Renal cortical epithelial cell (primary cell): ENCODE data around the gene TPSD1. TPM values are rescaled to one million over a fixed set of nuclear protein-coding genes. Genes with fewer than 3 reads are reported as not detected.
"Not testable (repeated sequence)": the region's sequence is repeated elsewhere in the genome, so short reads cannot be mapped to it uniquely, and the experiment has no call there.

Experiments
- DNase-seq: peaks from one replicate; pipeline ENCODE4 v3.0.0-alpha.2; 2011; ENCODE audit warnings: low read depth
- total RNA-seq: library from RNA; depleted of rRNA; stranded (reverse); fragments of >200 nt; gene quantifications from 2 replicates; pipeline ENCODE4 v1.2.3, GENCODE V29; 2014

The TPSD1 gene
- total RNA-seq, 1 donor from 2014 or later: not detected

DNA sequence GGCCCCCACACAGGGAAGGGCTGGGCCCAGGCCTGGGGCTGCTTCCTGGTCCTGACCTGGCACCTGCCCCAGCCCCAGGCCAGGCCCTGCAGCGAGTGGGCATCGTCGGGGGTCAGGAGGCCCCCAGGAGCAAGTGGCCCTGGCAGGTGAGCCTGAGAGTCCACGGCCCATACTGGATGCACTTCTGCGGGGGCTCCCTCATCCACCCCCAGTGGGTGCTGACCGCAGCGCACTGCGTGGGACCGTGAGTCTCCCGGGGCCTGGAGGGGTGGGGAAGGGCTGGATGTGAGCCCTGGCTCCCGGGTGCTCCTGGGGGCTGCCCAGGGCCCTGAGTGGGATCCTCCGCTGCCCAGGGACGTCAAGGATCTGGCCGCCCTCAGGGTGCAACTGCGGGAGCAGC lies 14.8 kb upstream of the TPSD1 start:
- DNase-seq: not testable (repeated sequence)

DNA sequence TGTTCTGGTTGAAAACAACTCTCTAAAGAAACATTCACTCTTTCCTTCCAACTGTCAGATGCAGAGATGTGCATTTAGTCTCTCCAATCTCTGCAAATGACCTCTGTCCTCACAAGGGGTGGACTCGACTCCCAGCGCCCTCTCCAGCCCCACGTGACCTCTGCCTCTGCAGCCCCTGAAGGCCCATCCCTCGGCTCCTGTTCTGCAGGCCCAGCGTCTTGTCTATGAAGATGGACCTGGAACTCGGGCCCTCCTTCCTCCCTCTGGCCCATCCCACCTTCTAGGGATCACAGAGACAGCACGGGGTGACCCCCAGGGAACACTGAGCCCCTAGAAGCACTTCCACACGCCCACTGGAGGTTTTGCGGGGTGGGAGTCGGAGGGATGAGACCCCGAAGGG lies 12.5 kb upstream of the TPSD1 start:
- not testable (repeated sequence) for DNase-seq

- not testable (repeated sequence) for DNase-seq
These were observed 11.7 kb upstream of the TPSD1 start for GRCh38 chr16:1243907-1244850.

DNA sequence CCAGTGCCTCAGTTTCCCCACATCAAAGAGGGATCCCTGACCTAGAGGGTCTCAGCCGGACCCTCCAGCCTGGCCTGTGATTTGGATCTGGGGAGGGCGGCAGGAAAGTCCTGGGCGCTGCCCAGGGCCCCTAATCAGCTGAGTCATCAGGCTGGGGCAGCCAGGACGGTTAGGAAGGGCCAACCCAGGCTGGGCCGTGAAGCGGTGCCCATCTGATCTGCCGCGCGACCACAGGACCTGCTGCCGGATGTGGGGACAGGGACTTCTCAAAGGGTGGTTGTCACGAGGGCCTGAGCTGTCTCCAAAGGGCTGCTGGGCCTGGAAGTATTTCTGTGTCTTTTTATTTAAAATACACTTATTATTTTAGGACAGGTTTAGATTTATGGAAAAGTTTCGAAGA lies 11.0 kb upstream of the TPSD1 start:
- no peak for DNase-seq

GRCh38 chr16:1245452-1246020 lies 10.3 kb upstream of the TPSD1 start:
- DNase-seq: no peak

DNA sequence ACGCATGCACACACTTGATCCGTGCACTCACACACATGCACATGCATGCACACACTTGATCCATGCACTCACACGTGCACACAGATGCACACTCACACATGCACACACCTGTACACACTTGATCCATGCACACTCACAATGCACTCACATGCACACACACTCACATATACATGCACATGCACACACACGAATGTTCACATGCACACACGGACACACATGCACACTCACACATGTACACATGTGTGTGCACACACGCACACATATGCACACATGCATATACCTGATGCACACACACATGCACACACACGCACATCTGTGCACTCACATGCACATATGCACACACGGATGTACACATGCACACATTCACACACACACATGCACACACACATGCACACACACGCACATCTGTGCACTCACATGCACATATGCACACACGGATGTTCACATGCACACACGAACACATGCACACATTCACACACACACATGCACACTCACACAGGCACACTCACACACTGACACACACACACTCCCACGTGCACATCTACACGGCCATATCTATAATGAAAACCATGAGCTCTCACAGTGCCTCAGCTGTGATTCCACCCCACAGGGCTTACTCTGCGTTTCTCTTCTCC lies 7.8 kb upstream of the TPSD1 start:
- DNase-seq: not testable (repeated sequence)

GRCh38 chr16:1249031-1249755 lies 6.7 kb upstream of the TPSD1 start:
- DNase-seq: not testable (repeated sequence)

DNA sequence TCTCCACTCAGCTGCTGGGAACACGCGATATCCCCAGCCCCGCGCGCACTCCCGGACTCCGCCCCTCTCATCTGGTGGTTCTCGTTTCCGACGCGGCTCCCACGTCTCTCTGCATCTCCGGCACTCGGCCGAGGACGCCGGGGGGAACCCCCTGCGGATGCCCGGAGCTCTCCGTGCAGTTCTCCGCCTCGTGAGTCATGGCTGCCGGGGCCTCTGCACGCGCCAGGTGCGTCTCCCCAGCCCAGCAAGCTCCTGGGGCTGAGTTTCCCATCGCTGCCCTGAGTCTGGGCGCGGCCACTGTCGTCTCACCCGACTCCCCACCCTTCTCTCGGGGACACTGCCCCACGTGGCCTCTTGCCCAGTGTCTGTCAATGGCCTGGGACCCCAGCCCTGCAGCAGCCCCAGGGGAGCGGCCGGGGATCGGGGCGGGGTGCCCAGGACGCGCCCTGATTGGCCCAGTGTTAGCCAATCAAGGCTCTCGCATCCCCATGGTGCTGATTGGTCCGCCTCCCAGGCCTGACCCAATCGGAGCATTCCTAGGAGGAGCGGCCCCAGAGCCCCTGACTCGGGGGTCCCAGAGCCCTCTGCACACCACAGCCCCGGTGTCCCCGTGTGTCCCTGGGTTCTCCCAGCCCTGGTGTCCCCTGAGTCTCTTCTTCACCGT lies 2.0 kb upstream of the TPSD1 start:
- not testable (repeated sequence) for DNase-seq

DNA sequence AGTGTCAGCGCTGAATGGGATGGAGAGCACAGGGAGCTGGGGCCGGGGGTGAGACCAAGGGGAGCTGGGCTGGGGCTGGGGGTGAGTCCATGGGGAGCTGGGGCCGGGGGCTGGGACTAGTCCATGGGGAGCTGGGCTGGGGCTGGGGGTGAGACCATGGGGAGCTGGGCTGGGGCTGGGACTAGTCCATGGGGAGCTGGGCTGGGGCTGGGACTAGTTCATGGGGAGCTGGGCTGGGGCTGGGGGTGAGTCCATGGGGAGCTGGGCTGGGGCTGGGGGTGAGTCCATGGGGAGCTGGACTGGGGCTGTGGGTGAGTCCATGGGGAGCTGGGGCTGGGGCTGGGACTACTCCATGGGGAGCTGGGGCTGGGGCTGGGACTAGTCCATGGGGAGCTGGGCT lies 1.0 kb upstream of the TPSD1 start:
- DNase-seq: not testable (repeated sequence)

GRCh38 chr16:1256296-1256873 lies 516 bp downstream of the TPSD1 start:
- DNase-seq: not testable (repeated sequence)

GRCh38 chr16:1256874-1257322 lies 1.0 kb downstream of the TPSD1 start:
- DNase-seq: no peak

DNA sequence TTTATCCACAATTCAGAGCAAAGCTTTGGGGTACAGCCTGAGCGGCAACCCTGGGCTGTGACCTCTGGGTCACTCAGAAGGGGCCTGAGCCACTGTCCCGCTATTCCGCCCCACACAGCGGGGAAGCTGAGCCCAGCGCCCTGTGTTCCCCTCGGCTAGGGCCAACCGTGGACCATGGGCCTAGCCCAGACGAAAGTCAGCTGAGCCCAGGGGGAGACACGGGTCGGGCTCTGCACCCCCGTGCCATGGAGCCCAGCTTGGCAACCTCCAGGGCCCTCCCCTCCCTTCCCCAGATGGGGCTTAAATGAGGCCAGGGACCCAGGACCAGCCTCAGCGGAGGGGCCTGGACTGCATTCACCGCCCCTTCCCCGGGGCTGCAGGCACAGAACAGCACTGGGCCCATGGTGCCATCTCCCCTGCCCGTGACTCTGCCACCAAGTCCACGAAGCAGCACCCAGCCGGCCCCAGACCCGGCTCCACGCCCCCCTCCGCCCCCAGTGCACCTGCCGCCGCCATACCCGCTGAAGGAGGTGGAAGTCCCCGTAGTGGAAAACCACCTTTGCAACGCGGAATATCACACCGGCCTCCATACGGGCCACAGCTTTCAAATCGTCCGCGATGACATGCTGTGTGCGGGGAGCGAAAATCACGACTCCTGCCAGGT lies 1.8 kb downstream of the TPSD1 start:
- no peak for DNase-seq

GRCh38 chr16:1258225-1258600 lies 2.3 kb downstream of the TPSD1 start:
- DNase-seq: no peak

DNA sequence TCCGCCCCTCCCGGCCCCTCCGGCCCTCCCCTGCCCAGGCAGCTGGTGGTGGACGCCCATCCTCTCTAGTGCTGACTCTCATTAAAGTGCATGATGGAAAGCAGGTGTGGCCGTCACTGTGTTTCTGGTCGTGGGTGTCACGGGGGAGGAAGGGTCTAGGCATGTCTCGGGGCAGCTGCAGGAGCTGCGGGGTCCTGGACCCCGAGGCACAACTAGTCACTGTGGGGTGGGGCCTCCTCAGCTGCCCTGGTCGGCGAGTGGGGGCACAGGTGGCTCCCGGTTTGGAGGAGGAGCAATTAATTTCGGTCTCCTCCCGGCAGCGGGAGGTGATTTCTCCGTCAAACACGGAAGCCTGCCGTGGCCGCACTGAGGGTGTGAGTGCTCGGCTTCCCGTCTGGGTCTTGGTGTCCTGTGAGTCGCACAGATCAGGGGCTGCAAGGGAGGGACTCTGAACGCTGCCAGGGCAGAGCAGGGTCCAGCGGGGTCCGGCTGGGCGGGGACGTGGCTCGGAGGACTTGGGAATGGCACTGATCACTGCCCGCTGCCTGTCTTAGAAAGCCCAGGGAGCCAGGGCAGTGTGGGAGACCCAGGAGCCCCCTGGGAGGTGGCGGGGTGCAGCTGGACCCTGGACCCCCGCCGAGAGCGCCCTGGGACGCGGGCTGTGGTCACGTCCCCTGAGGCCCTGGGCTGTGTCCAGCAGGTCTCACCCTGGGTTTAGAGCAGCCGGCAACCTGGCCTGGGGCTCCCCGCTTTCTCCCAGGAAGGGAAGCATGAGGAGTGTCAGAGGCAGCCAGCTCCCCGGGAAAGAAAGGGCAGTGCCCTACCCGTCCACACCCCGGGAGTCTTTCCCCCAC lies 3.3 kb downstream of the TPSD1 start:
- DNase-seq: no peak

DNA sequence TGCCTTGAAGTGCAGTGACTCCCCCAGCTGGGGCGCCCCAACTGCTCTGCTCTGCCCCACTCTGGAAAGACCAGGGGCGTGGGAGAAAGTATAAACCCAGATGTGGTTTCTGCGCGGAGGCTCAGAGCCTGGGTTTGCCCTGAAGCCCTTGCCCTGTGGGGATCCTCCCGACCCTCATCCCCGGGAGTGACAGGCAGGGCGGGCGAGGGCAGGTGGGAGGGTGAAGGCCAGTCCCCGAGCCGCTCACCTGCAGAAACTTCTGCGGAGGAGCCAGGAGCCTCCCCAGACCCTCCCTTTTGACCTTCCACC lies 3.8 kb downstream of the TPSD1 start:
- no peak for DNase-seq

DNA sequence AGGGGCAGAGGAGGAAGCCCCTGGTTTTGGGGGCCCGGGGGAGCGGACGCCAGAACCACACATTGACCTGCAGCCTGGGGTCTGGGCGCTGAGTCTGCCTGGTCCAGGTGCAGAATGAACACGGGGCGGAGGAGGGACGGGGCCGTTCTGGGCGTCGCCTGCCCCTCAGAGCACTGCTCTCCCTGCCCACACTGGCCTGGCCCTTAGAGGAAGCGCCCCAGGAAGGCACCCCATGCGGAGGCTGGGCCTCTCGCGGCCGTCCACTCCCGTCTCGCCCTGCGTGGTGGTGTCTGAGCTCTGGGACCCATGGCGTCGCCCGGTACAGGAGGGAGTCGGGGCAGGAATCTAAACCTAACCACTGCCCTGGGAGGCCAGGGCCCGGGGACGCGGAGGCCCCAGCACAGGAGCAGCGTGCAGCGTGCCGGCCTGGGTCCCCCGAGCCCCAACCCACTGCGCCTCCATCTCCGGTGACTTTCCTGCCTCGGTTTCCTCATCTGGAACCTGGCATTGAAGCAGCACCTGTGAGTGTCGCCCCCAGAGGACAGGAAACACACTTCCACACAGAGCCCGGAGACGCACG lies 4.3 kb downstream of the TPSD1 start:
- DNase-seq: no peak

GRCh38 chr16:1261131-1261892 lies 5.4 kb downstream of the TPSD1 start:
- no peak for DNase-seq

DNA sequence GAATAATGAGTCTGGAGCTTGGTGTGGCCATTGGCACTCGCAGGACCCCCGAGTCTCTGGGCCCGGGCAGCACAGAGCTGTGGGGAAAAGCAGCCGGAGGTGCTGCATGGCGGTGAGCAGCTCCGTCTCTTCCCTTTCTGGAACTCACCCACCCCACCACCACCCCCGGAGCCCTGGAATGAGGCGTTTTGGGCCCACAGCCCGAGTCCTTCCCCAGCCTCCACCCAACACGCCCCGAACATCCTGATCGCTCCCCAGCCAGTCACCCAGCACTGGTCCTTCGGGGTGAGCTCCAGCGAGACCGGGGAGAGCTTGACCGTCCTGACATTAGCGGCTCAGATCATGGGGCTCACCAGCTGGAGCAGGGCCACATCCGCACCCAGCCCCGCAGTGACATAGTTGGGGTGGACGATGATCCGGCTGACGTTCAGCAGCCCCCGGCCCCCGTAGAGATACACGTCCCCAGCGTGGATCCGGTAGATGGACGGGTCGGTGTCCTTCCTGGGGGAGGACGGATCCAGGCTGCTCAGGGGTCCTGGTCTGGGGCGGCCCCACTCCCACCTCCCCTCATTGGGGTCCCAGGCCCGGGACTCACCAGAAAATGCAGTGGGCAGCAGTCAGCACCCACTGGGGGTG lies 6.5 kb downstream of the TPSD1 start:
- DNase-seq: no peak
